PC-3 (cell line): ENCODE measurements around the gene KCNG1. TPM values are rescaled to one million over a fixed set of nuclear protein-coding genes. Genes with fewer than 3 reads are reported as not detected.

ENCODE experiments used
- ATAC-seq: fragments of 200-7000 bp; cut with Tn5 transposase; 2 replicates; pipeline ENCODE4 v1.9.1; 2020; ENCODE audit warnings: mild to moderate bottlenecking, moderate library complexity
- BruUV-seq: library from RNA; stranded (reverse); fragments of 400-500 nt; replicated peaks from 2 replicates; lab custom pipeline; 2021; lab: Mats Ljungman, UMichigan
- CTCF ChIA-PET: fragments of 300-600 bp; sonication (Branson Sonifier 250); formaldehyde crosslinking; loops from one replicate; lab custom pipeline; 2022; ENCODE audit warnings: antibody characterized with exemption; lab: Charles Lee
- POLR2A ChIA-PET: fragments of 300-600 bp; sonication (Branson Sonifier 250); formaldehyde crosslinking; loops from one replicate; lab custom pipeline; 2022; ENCODE audit warnings: antibody characterized with exemption; ENCODE audit not compliant: unreplicated experiment; lab: Charles Lee
- DNase-seq: peaks from one replicate; pipeline ENCODE4 v3.0.0-alpha.2; 2015
- H2AFZ ChIP-seq: fragments of 300-600 bp; sonication (generic); 2 replicates; pipeline ENCODE4 v1.6.0; 2016; ENCODE audit warnings: antibody characterized with exemption, low read length
- H3F3A ChIP-seq: fragments of 300-600 bp; sonication (generic); one replicate; pipeline ENCODE4 v1.6.0; 2017; ENCODE audit warnings: antibody characterized with exemption, low read length, control low read depth, mild to moderate bottlenecking; ENCODE audit not compliant: unreplicated experiment
- H3K27ac ChIP-seq: fragments of 300-600 bp; sonication (generic); 2 replicates; pipeline ENCODE4 v1.5.1; 2016; ENCODE audit warnings: mild to moderate bottlenecking, low read length
- H3K27me3 ChIP-seq: fragments of 300-600 bp; sonication (generic); 2 replicates; pipeline ENCODE4 v1.6.1; 2016; ENCODE audit warnings: low read length, mixed read lengths
- H3K36me3 ChIP-seq: fragments of 300-600 bp; sonication (generic); 2 replicates; pipeline ENCODE4 v1.6.1; 2016; ENCODE audit warnings: low read depth, mixed run types, low read length, mixed read lengths
- H3K4me1 ChIP-seq: fragments of 300-600 bp; sonication (generic); 2 replicates; pipeline ENCODE4 v1.5.1; 2016; ENCODE audit warnings: low read length; ENCODE audit not compliant: insufficient read depth
- H3K4me2 ChIP-seq: fragments of 300-600 bp; sonication (generic); 2 replicates; pipeline ENCODE4 v1.6.0; 2016; ENCODE audit warnings: low read length
- H3K4me3 ChIP-seq: fragments of 300-600 bp; sonication (generic); 2 replicates; pipeline ENCODE4 v1.5.1; 2016; ENCODE audit warnings: mild to moderate bottlenecking, low read length, mixed read lengths
- H3K79me2 ChIP-seq: fragments of 300-600 bp; sonication (generic); 2 replicates; pipeline ENCODE4 v1.6.1; 2017; ENCODE audit warnings: low read length, mixed read lengths
- H3K9ac ChIP-seq: fragments of 300-600 bp; sonication (generic); 2 replicates; pipeline ENCODE4 v1.6.0; 2016; ENCODE audit warnings: mild to moderate bottlenecking, low read length
- H3K9me2 ChIP-seq: fragments of 300-600 bp; sonication (generic); replicated peaks from 2 replicates; pipeline ENCODE4 v1.6.1; 2016; ENCODE audit warnings: mixed run types, low read length, mixed read lengths
- H3K9me3 ChIP-seq: fragments of 300-600 bp; sonication (generic); 2 replicates; pipeline ENCODE4 v1.6.1; 2016; ENCODE audit warnings: low read length, mixed read lengths
- H4K20me1 ChIP-seq: fragments of 300-600 bp; sonication (generic); 2 replicates; pipeline ENCODE4 v1.6.1; 2016; ENCODE audit warnings: low read length, mixed read lengths
- EZH2 ChIP-seq: fragments of 300-600 bp; sonication (generic); IDR thresholded peaks from one replicate; pipeline ENCODE4 v1.6.1; 2017; ENCODE audit warnings: antibody characterized with exemption, mild to moderate bottlenecking, low read length; ENCODE audit not compliant: unreplicated experiment
- EZH2phosphoT487 ChIP-seq: fragments of 300-600 bp; sonication (generic); IDR thresholded peaks from 2 replicates; pipeline ENCODE4 v1.6.1; 2018; ENCODE audit warnings: mild to moderate bottlenecking, antibody characterized with exemption, low read length, borderline replicate concordance
- intact Hi-C: fragments of 100-400 bp; cut with micrococcal nuclease; formaldehyde crosslinking; loops from 2 replicates; pipeline ENCODE4 v1.9.0; 2023
- total RNA-seq: library from RNA; depleted of rRNA; stranded (reverse); fragments of >200 nt; gene quantifications from 2 replicates; pipeline ENCODE4 v1.2.3, GENCODE V29; 2014
- TF ChIP-seq, protein P1 (sequence below): fragments of 300-600 bp; sonication (generic); conservative IDR thresholded peaks from 2 replicates; pipeline ENCODE4 v1.5.1; 2017; ENCODE audit warnings: antibody characterized with exemption, low read depth, mild to moderate bottlenecking, low read length

Gene KCNG1
- total RNA-seq, 1 experiment from 2014 or later = 61.5 TPM

DNA sequence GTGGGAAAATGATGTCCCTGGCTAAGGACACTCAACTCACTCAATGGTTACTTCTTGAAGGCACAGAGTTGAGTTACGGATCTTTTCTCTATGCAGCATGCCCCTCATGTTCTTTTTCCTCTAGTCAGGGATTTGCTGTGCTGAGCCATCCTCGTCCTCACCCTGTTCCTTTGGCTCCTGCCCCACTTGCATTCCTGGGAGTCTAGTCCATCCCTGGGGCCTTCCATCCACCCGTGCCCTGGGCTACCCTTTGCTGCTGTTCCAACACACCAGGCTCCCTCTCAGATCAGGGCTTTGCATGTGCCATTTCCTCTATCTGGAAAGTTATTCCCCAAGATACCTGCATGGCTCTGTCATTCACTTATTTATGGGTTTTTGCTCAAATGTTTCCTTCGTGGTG is 13.3 kb upstream of the KCNG1 start:
- intact Hi-C loops = no loop called here
- Histone ChIP-seq H3K27ac (no peak overlapping the region), H3K9ac (no peak overlapping the region), H3K9me3 (no peaks in the 10 kb centered on the region), H3K9me2 (no peaks in the 10 kb centered on the region), H3F3A (no peaks in the 10 kb centered on the region), H3K4me1 (peaks cover 12% of the 10 kb centered on the region), H3K4me2 (no peak overlapping the region), H3K79me2 (no peaks in the 10 kb centered on the region), H3K27me3 (no peaks in the 10 kb centered on the region), H4K20me1 (no peaks in the 10 kb centered on the region), H3K4me3 (no peak overlapping the region), H2AFZ (no peak overlapping the region), H3K36me3 (no peaks in the 10 kb centered on the region)
- TF ChIP-seq EZH2phosphoT487 (no peak), EZH2 (no peak)
- TF ChIP-seq, protein P1, sequence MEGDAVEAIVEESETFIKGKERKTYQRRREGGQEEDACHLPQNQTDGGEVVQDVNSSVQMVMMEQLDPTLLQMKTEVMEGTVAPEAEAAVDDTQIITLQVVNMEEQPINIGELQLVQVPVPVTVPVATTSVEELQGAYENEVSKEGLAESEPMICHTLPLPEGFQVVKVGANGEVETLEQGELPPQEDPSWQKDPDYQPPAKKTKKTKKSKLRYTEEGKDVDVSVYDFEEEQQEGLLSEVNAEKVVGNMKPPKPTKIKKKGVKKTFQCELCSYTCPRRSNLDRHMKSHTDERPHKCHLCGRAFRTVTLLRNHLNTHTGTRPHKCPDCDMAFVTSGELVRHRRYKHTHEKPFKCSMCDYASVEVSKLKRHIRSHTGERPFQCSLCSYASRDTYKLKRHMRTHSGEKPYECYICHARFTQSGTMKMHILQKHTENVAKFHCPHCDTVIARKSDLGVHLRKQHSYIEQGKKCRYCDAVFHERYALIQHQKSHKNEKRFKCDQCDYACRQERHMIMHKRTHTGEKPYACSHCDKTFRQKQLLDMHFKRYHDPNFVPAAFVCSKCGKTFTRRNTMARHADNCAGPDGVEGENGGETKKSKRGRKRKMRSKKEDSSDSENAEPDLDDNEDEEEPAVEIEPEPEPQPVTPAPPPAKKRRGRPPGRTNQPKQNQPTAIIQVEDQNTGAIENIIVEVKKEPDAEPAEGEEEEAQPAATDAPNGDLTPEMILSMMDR = no peak
- POLR2A ChIA-PET = no interaction called here
- no TSS peak for BruUV-seq
- no peak for ATAC-seq
- CTCF ChIA-PET = no interaction called here
- no peak for DNase-seq

DNA sequence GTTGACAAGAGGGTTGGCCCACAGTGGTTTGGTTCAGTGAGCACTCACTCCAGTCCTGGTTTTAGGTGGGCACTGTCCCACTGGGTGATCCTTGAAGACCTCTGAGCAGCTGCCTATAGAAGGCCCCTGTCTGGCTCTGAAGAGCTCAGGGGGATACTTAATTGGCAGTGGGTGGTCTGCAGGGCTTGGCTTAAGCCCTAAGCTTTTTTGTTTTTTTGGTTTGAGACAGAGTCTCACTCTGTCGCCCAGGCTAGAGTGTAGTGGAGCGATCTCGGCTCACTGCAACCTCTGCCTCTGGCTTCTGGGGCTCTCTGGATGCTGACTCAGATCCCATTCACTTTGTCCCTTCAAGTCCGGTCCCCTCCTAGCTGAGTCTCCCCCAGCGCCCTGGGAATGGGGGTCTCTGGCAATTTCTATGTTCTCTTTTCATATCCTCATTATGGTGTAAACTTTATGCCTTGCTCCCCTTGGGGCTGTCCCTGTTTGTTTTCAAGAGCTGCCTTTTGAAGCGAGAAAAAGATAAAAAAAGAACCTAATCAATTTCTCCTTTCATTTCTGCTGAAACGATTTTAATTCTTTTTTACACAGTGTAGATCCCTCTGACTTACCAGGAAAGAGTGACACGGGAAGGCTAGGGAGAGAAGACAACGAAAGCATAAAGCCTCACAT is 12.2 kb upstream of the KCNG1 start:
- Histone ChIP-seq H3K9ac (no peak overlapping the region), H4K20me1 (no peaks in the 10 kb centered on the region), H3K36me3 (no peaks in the 10 kb centered on the region), H3K27me3 (no peaks in the 10 kb centered on the region), H3K9me2 (no peaks in the 10 kb centered on the region), H2AFZ (no peak overlapping the region), H3K79me2 (no peaks in the 10 kb centered on the region), H3K27ac (no peak overlapping the region), H3K4me2 (no peak overlapping the region), H3K4me1 (peaks cover 12% of the 10 kb centered on the region), H3K9me3 (no peaks in the 10 kb centered on the region), H3K4me3 (no peak overlapping the region), H3F3A (no peaks in the 10 kb centered on the region)
- TF ChIP-seq EZH2phosphoT487 = no peak
- TF ChIP-seq, protein P1 = no peak
- TF ChIP-seq EZH2 = no peak
- ChIA-PET POLR2A (no interaction called here), CTCF (no interaction called here)
- DNase-seq (no peak), ATAC-seq (no peak)
- BruUV-seq = no TSS peak
- intact Hi-C loops = no loop called here

DNA sequence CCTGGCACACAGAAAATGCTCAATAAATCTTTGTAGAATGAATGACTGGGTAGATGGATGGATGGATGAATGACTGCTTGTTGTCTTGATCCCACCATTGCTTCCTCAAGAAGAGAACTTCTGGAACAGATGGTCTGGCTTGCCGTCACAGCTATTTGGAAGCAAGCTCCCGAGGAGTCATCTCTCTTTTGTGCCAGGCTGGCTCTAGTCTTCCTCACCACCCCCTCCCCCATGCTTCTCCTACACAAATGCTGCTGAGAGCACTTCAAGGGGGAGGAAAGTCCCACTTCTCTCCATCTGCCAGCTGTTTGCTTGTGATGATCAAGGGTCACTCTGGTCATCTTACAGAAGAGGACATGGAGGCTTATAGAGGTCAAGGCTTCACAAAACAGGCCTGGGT is 11.6 kb upstream of the KCNG1 start:
- Histone ChIP-seq H4K20me1 (no peaks in the 10 kb centered on the region), H3K9me2 (no peaks in the 10 kb centered on the region), H3K9me3 (no peaks in the 10 kb centered on the region), H3K27me3 (peaks cover 2% of the 10 kb centered on the region), H3K4me1 (peaks cover 12% of the 10 kb centered on the region), H3K4me2 (no peak overlapping the region), H3F3A (no peaks in the 10 kb centered on the region), H2AFZ (no peak overlapping the region), H3K36me3 (no peaks in the 10 kb centered on the region), H3K27ac (no peak overlapping the region), H3K4me3 (no peak overlapping the region), H3K79me2 (no peaks in the 10 kb centered on the region), H3K9ac (no peak overlapping the region)
- BruUV-seq = no TSS peak
- ATAC-seq = no peak
- DNase-seq = no peak
- intact Hi-C loops = no loop called here
- ChIA-PET CTCF (interaction anchor here (0.6 kb wide), 1 partner anchor 89 kb away, joined by 3 read pairs; no protein-coding TSS in a partner anchor), POLR2A (no interaction called here)
- TF ChIP-seq EZH2phosphoT487 = no peak
- TF ChIP-seq, protein P1 = no peak
- no peak for TF ChIP-seq EZH2
